Activated CD8-positive, alpha-beta memory T cell treated with anti-CD3 and anti-CD28 coated beads for 36 hours (primary cell): ENCODE results near the gene MAG. TPM values are rescaled to one million over a fixed set of nuclear protein-coding genes. Genes with fewer than 3 reads are reported as not detected.

Source experiments
- CTCF ChIA-PET: fragments of 350-600 bp; sonication (Branson Sonifier 250); formaldehyde crosslinking; loops from one replicate; lab custom pipeline; 2021; ENCODE audit warnings: antibody characterized with exemption; lab: Charles Lee
- POLR2A ChIA-PET: fragments of 350-600 bp; sonication (Branson Sonifier 250); formaldehyde crosslinking; loops from one replicate; lab custom pipeline; 2021; ENCODE audit warnings: antibody characterized with exemption; lab: Charles Lee
- total RNA-seq, 2 experiments: library from RNA; stranded (reverse); gene quantifications; one replicate each; pipeline ENCODE4 v1.2.3, GENCODE V29; 2021

The MAG gene
- total RNA-seq, 2 experiments from 2014 or later = not detected

- ChIA-PET POLR2A (no interaction called here), CTCF (no interaction called here)
These were observed 27.5 kb upstream of the MAG start for GRCh38 chr19:35264268-35265125.

GRCh38 chr19:35265126-35265899 is 26.6 kb upstream of the MAG start:
- POLR2A ChIA-PET = no interaction called here
- CTCF ChIA-PET = interaction anchor here (0.6 kb wide), 1 partner anchor 333 kb away, joined by 3 read pairs; no protein-coding TSS in a partner anchor

- CTCF ChIA-PET = interaction anchor here (0.6 to 0.7 kb wide), 2 partner anchors 229 to 332 kb away, joined by 3 read pairs; no protein-coding TSS in a partner anchor
These were observed 26.0 kb upstream of the MAG start for GRCh38 chr19:35265900-35266519.

GRCh38 chr19:35266520-35267352 is 25.2 kb upstream of the MAG start:
- ChIA-PET CTCF (interaction anchor here (0.7 kb wide), 1 partner anchor 228 kb away, joined by 3 read pairs; no protein-coding TSS in a partner anchor), POLR2A (interaction anchor here (0.6 kb wide), 1 partner anchor 266 kb away, joined by 3 read pairs; no protein-coding TSS in a partner anchor)

More at GRCh38 chr19:35265900-35266519, 26.0 kb upstream of the MAG start:
- POLR2A ChIA-PET = interaction anchor here (0.6 kb wide), 1 partner anchor 265 kb away, joined by 3 read pairs; no protein-coding TSS in a partner anchor

GRCh38 chr19:35267353-35267817 is 24.6 kb upstream of the MAG start:
- CTCF ChIA-PET = interaction anchor here (1.4 kb wide), 1 partner anchor 126 kb away, joined by 3 read pairs; no protein-coding TSS in a partner anchor
- POLR2A ChIA-PET = interaction anchor here (0.6 to 1.0 kb wide), 4 partner anchors 20 to 125 kb away, joined by 3 to 5 read pairs (median 4); no protein-coding TSS in a partner anchor

- ChIA-PET POLR2A (interaction anchor here (0.5 to 1.0 kb wide), 7 partner anchors 20 to 380 kb away, joined by 3 to 5 read pairs (median 3); no protein-coding TSS in a partner anchor), CTCF (interaction anchor here (1.4 kb wide), 1 partner anchor 126 kb away, joined by 3 read pairs; no protein-coding TSS in a partner anchor)
These were observed 24.0 kb upstream of the MAG start for GRCh38 chr19:35267818-35268535.

GRCh38 chr19:35268536-35269437 is 23.2 kb upstream of the MAG start, which contains the start of gene USF2:
TSS of gene USF2 (plus strand) at chr19:35268962. CDS start at chr19:35269102, 140 bp downstream.
- POLR2A ChIA-PET = interaction anchor here (0.5 to 1.0 kb wide), 4 partner anchors 61 to 379 kb away, joined by 3 to 4 read pairs (median 3); no protein-coding TSS in a partner anchor
- CTCF ChIA-PET = interaction anchor here (0.8 to 1.9 kb wide), 7 partner anchors 27 to 226 kb away, joined by 3 to 6 read pairs (median 3); partner anchors contain the start of gene FFAR1

GRCh38 chr19:35269438-35270117 is 22.4 kb upstream of the MAG start:
- ChIA-PET POLR2A (no interaction called here), CTCF (interaction anchor here (0.7 to 1.9 kb wide), 7 partner anchors 26 to 226 kb away, joined by 3 to 6 read pairs (median 3); partner anchors contain the start of gene FFAR1)

- ChIA-PET POLR2A (no interaction called here), CTCF (interaction anchor here (0.7 to 1.9 kb wide), 2 partner anchors 198 to 203 kb away, joined by 3 to 6 read pairs; no protein-coding TSS in a partner anchor)
These were observed 21.6 kb upstream of the MAG start for GRCh38 chr19:35270381-35270811.

- POLR2A ChIA-PET = no interaction called here
- CTCF ChIA-PET = no interaction called here
These were observed 20.4 kb upstream of the MAG start for GRCh38 chr19:35271546-35271945.

GRCh38 chr19:35272122-35272719 is 19.7 kb upstream of the MAG start:
- POLR2A ChIA-PET = no interaction called here
- CTCF ChIA-PET = no interaction called here

GRCh38 chr19:35272954-35273649 is 18.9 kb upstream of the MAG start:
- ChIA-PET CTCF (no interaction called here), POLR2A (no interaction called here)

- CTCF ChIA-PET = no interaction called here
These were observed 18.2 kb upstream of the MAG start for GRCh38 chr19:35273686-35274259.

GRCh38 chr19:35274323-35274722 is 17.6 kb upstream of the MAG start:
- ChIA-PET POLR2A (no interaction called here), CTCF (interaction anchor here (1.4 kb wide), 1 partner anchor 80 kb away, joined by 5 read pairs; no protein-coding TSS in a partner anchor)

More at GRCh38 chr19:35273686-35274259, 18.2 kb upstream of the MAG start:
- POLR2A ChIA-PET = no interaction called here
